Activated B cell treated with CpG ODN at 0.5 μM for 24 hours (primary cell): Measurements from ENCODE around the gene SNX30. TPM values are rescaled to one million over a fixed set of nuclear protein-coding genes. Genes with fewer than 3 reads are reported as not detected.

Source experiments
- ATAC-seq: fragments of 200-7000 bp; cut with Tn5 transposase; one replicate; pipeline ENCODE4 v1.10.0; 2021; ENCODE audit warnings: low read depth, mild to moderate bottlenecking, moderate library complexity
- CTCF ChIA-PET: fragments of 350-600 bp; sonication (Branson Sonifier 250); formaldehyde crosslinking; loops from one replicate; lab custom pipeline; 2021; ENCODE audit warnings: antibody characterized with exemption; lab: Charles Lee
- POLR2A ChIA-PET: fragments of 350-600 bp; sonication (Branson Sonifier 250); formaldehyde crosslinking; loops from one replicate; lab custom pipeline; 2021; ENCODE audit warnings: antibody characterized with exemption; lab: Charles Lee
- DNase-seq: peaks from one replicate; pipeline ENCODE4 v3.0.0; 2022
- H3K27ac Mint-ChIP-seq: one replicate; pipeline ENCODE4 v1.8.0; 2020; ENCODE audit warnings: mixed read lengths
- H3K27me3 Mint-ChIP-seq: one replicate; pipeline ENCODE4 v1.8.0; 2021; ENCODE audit warnings: mixed read lengths
- H3K36me3 Mint-ChIP-seq: one replicate; pipeline ENCODE4 v1.8.0; 2021; ENCODE audit warnings: low read depth, mixed read lengths
- H3K4me1 Mint-ChIP-seq: one replicate; pipeline ENCODE4 v1.8.0; 2021; ENCODE audit warnings: mixed read lengths
- H3K4me3 Mint-ChIP-seq: one replicate; pipeline ENCODE4 v1.8.0; 2020; ENCODE audit warnings: mild to moderate bottlenecking, mixed read lengths
- H3K9me3 Mint-ChIP-seq: one replicate; pipeline ENCODE4 v1.8.0; 2020; ENCODE audit warnings: mixed read lengths
- CTCF ChIP-seq: fragments of 200-600 bp; IDR thresholded peaks from one replicate; pipeline ENCODE4 v1.8.0; 2022; ENCODE audit warnings: antibody characterized with exemption, mild to moderate bottlenecking
- intact Hi-C: fragments of 100-400 bp; cut with micrococcal nuclease; formaldehyde crosslinking; loops from one replicate; pipeline ENCODE4 v1.15.1; 2024
- total RNA-seq: library from RNA; stranded (reverse); gene quantifications from 2 replicates; pipeline ENCODE4 v1.2.3, GENCODE V29; 2022

Gene SNX30
- total RNA-seq, 1 donor from 2014 or later = 6.5 TPM

DNA sequence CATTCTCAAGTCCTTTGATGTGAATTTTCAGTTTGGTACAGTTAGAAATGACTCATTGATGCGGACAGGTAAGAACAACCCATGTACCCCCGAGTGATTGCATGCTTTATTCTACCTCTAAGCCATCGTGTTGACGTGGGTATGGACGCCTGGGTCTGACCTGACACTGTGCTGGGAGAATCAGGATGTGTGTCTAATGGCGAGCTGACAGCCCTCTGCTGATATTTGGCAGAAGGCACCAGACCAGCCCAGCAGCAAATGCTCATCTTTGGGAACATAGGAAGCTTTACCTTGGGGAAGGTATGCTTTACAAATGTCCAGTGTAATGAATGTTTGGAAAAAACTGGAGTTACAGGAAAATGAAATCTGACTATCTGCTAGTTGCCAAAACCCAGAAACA is 120.0 kb downstream of the SNX30 start:
- no peak for TF ChIP-seq CTCF
- intact Hi-C loops = no loop called here

DNA sequence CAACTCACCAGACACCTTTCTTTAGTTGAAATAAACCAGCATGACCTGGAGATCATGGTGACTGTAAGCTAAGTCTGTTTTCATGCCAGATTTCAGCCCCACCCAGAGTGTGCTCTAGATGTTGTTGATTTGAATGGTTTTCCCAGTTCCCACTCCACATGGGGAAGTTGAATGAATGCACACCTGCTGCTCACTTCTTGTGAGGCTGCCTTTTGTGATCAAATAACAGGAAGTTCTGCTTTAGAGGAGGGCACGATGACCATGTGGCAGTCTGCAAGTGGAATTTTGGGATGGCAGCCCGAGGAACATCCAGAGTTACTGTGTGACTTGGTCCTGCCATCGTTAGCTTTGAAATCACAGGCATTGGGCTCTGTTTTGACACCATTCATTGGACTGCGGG is 121.5 kb downstream of the SNX30 start:
- Mint-ChIP-seq H3K4me3 (no peak overlapping the region), H3K9me3 (no peaks in the 10 kb centered on the region), H3K27me3 (no peaks in the 10 kb centered on the region), H3K4me1 (peaks cover 27% of the 10 kb centered on the region), H3K36me3 (peaks cover 35% of the 10 kb centered on the region), H3K27ac (peak overlapping the region; percentile 31)
- intact Hi-C loops = no loop called here
- TF ChIP-seq CTCF = no peak
- ChIA-PET POLR2A (no interaction called here), CTCF (no interaction called here)
- DNase-seq (no peak), ATAC-seq (no peak)

More for the DNA sequence above, 120.0 kb downstream of the SNX30 start:
- Mint-ChIP-seq H3K4me1 (peaks cover 27% of the 10 kb centered on the region), H3K36me3 (peaks cover 41% of the 10 kb centered on the region), H3K9me3 (no peaks in the 10 kb centered on the region), H3K4me3 (no peak overlapping the region), H3K27ac (no peak overlapping the region), H3K27me3 (no peaks in the 10 kb centered on the region)
- no peak for DNase-seq
- POLR2A ChIA-PET = no interaction called here
- CTCF ChIA-PET = no interaction called here
- ATAC-seq = no peak

DNA sequence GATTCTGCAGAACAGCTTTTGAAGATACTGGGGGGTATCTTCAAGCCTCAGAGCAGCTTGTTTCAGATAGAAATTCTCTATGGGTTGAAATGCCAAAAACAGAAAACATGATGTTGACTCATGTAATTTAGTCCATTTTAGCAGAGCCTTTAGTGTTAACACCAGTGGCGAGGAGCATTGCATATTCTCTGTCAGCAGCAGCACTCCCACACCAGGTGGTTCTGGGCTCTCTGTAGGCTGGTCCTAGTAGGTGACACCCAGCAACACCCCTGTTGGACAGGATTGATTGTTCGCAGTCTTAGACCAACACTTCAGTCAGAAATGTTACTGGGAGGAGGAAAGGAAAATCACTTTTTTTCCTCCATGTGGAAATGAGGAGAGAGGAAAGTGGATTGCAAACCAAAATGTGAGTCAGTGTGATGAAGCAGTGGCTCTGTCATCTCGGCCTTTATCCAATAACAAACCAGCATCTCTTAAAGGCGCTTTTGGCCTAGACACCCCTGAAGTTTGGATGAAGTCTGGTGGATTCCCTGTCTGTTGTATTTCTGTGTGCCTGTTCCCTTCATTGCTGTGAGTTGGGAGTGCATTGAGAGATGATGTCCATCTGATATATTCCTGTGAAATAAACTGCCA is 123.3 kb downstream of the SNX30 start:
- no peak for TF ChIP-seq CTCF
- Mint-ChIP-seq H3K27ac (no peak overlapping the region), H3K27me3 (no peaks in the 10 kb centered on the region), H3K4me1 (peaks cover 22% of the 10 kb centered on the region), H3K36me3 (peaks cover 20% of the 10 kb centered on the region), H3K9me3 (no peaks in the 10 kb centered on the region), H3K4me3 (no peak overlapping the region)
- CTCF ChIA-PET = no interaction called here
- ATAC-seq (no peak), DNase-seq (no peak)
- intact Hi-C loops = no loop called here
- POLR2A ChIA-PET = interaction anchor here (0.7 kb wide), 1 partner anchor 160 kb away, joined by 5 read pairs; no protein-coding TSS in a partner anchor

DNA sequence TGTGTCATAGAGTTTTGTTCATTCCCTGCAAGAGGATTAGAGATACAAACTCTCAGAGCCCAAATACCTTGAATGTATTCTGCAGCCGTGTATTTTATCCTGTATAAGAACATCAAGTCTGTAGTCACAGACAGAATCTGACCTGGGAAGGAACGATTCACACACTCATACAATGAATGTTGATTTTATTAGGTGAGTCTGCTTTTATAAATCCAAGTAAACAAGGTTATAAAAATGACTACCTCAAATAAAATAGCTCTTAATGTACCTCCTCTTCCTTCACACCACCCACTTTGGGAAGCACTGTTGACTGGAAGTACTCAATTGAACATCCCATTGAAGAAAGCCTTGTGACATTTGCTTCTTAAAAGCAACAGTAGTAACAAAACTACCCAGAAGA is 128.2 kb downstream of the SNX30 start:
- ChIA-PET CTCF (no interaction called here), POLR2A (no interaction called here)
- no peaks in the 10 kb centered on the region for H3K27me3 Mint-ChIP-seq
- intact Hi-C loops = no loop called here
- ATAC-seq (no peak), DNase-seq (no peak)
- TF ChIP-seq CTCF = no peak
- H3K4me1 Mint-ChIP-seq = no peaks in the 10 kb centered on the region
- peaks cover 9% of the 10 kb centered on the region for H3K36me3 Mint-ChIP-seq
- no peak overlapping the region for H3K4me3 Mint-ChIP-seq
- H3K9me3 Mint-ChIP-seq = no peaks in the 10 kb centered on the region
- H3K27ac Mint-ChIP-seq = no peak overlapping the region

DNA sequence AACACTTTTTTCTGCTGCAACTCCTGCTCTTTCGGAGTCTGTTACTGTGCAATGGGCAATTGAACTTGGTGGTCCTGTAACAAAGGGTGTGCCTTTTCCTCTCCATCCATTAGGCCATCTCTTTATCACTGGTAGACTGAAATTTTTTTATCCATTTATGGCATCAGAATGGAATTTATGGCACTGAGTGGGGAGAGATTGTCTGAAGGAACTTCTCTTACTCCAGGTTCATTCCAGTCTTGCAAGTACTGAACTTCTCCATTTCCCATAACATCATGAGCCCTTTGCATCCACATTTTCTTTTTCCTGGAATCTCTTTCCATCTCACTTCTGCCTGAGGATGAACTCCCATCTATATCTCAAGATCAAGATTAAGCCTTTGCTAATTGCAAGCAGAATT is 130.1 kb downstream of the SNX30 start:
- Mint-ChIP-seq H3K4me1 (no peaks in the 10 kb centered on the region), H3K27ac (no peak overlapping the region), H3K27me3 (no peaks in the 10 kb centered on the region), H3K4me3 (no peak overlapping the region), H3K36me3 (peaks cover 5% of the 10 kb centered on the region), H3K9me3 (no peaks in the 10 kb centered on the region)
- CTCF ChIA-PET = interaction anchor here (1.0 kb wide), 1 partner anchor 35 kb away, joined by 3 read pairs; no protein-coding TSS in a partner anchor
- intact Hi-C loops = no loop called here
- no peak for TF ChIP-seq CTCF
- POLR2A ChIA-PET = no interaction called here
- DNase-seq (no peak), ATAC-seq (no peak)
